NCI-H2196 (cell line): ENCODE results near the gene SIX6.
"Not testable (repeated sequence)": the region's sequence is repeated elsewhere in the genome, so short reads cannot be mapped to it uniquely, and the experiment has no call there.

Experiments
- DNase-seq: peaks from one replicate; lab custom pipeline; 2025; ENCODE audit not compliant: unreplicated experiment; lab: John Stamatoyannopoulos, UW

SIX6 gene

DNA sequence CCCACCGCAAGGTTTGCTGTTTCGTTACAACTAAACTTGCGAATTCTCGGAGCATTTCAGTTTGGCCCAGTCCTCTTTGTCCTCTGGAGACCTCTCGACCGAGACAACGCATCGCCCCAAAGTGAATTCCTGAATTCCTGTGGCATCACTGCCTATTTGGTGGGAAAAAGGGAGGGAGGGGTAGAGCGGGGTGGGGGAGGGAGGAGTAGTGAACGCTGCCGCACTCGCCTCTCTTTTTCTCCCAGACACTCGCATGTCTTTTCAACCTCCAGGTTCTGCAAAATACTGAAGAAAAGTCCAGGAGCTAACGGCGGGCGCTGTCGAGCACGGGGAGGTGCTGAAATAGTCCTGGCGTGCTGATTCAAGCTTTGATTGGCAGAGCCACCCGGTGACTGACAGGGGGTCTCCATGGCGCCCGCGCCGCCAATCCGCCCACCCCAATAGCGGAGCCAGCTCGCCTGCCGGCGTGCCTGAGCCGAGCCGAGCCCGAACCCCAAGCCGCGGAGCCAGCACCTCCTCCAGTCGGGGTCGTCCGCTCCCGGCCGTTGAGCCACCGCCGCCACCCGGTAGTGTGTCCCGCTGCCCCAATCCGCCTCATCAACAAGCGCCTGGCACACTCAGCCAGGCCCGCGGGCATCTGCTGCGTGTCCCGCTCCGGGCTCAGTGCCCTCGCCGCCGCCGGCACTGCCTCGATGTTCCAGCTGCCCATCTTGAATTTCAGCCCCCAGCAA, at the start of gene SIX6:
TSS of gene SIX6 (plus strand) at position 440 of the 731 bp plus-strand sequence. CDS start at position 693, 253 bp downstream.
- DNase-seq = no peak

- not testable (repeated sequence) for DNase-seq
These were observed 28.7 kb upstream of the SIX6 start for GRCh38 chr14:60480248-60480647.

DNA sequence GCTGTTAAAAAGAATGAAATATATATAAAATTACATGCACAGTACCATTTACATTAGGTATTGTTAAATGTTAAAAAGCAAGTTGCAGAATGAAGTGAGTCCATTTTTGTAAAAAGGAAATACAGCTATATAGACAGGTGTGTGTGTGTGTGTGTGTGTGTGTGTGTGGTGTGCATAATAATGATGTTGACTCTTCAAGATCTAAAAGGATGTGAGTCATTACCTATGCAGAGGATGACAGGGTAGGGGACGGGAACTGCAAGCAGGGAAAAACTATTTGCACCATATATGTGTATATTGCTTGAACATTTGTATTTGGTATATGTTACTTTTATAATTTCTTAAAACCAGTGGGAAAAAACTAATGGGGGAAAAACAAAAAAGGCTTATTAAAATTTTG, 26.2 kb upstream of the SIX6 start:
- no peak for DNase-seq

GRCh38 chr14:60485057-60485597, 23.8 kb upstream of the SIX6 start:
- DNase-seq = no peak

DNA sequence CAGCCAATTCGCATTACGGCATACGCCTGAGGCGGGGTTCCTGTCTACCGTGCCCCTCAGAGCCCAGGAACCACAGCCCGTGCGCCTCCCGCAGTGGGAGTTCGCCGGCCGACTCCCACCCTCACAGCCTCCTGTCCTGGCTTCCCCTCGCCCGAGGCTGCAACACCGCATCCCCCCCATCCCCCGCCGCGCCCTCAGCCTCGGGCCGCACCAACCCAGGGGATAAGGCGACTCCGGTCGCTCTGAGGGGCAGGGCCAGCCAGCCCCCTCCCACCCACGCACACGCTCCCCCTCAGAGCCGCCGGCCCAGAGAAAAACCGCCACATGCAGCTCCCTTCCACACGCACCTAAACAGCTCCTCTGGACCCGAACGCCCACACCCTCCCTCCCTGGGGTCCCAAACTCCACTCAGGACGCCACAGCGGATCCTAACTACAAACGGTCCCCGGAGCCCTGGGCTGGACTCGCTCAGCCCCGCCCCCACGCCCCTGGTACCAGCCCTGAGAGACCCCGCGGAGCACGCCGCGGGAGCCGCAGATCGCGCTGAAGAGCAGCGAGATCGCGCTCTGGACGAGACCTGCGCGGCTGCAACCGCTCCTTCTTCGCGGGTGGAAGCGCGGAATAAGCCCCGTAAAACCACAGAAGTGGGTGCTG, 23.2 kb upstream of the SIX6 start, which contains the start of gene C14orf39:
TSS of gene C14orf39 (minus strand) at position 466 of the 654 bp plus-strand sequence. CDS start 985 bp downstream, outside the sequence.
- DNase-seq = no peak

GRCh38 chr14:60487211-60487610, 21.7 kb upstream of the SIX6 start:
- no peak for DNase-seq

DNA sequence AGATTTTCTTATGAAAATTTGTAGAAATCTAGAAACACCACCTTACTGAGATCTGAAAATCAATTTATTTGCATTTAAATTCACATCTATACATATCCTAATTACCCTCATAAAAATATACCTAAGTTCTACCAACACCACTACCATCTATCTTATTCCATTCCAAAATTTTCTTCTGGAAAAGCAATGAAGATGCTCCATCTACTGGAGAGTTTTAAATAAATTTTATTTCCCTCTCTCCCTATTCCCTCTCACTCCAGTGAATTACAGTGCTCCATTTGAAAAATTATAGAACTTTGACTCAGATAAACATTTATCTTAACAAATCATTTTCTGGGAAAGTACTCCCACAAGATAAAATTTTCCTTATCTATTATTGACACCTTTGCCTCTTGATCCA, 20.8 kb upstream of the SIX6 start:
- no peak for DNase-seq

DNA sequence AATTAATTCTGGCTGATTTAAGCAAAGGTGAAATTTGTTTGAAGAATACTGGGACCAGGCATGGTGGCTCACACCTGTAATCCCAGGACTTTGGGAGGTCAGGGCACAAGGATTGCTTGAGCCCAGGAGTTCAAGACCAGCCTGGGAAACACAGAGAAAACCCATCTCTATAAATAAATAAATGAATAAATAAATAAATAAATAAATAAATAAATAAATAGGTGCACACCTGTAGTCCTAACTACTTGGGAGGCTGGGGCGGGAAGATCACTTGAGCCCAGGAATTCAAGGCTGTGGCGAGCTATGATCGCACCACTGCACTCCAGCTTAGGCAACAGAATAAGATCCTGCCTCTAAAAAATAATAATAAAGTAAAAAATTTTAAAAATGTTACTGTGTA, 18.7 kb upstream of the SIX6 start:
- no peak for DNase-seq

DNA sequence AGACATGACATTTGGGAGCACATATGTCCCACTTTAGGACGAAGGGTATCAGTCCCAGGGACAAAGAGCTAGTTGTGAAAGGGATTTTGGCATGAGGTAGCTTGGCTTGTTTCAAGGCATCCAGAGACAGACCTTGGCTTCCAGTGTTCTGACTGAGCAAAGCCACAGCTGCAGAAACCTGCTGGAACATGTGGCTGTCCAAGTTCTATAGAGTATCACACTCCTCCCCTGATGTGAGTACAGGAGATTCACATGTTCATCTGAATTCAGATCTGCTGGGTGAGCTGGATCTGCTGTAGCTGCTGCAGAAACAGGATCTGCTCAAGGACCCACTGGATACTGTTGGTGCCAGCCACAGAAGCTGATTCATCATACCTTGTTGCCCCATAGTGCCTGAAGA, 13.0 kb upstream of the SIX6 start:
- no peak for DNase-seq

GRCh38 chr14:60502541-60502940, 6.4 kb upstream of the SIX6 start:
- DNase-seq = no peak

- DNase-seq = no peak
These were observed 3.5 kb upstream of the SIX6 start for GRCh38 chr14:60505448-60505847.

DNA sequence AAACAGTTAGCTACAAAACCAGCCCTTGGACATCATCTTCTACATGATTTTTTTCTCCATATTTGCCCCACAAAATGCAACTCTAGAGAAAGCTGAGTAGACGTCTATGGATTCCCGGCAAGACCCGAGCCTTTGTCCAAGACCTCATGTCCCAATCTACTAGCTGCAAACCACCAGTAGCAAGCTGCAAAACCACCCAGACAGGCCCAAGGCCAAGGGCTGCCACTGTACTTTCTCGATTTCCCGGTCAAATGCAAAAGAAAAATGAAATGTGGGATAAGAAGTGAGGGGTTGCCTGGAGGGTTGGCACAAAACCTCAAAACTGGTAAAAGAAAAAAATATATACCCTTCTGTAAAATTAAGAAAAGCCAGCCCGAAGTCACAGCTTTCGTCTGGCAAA, 2.9 kb upstream of the SIX6 start:
- no peak for DNase-seq

DNA sequence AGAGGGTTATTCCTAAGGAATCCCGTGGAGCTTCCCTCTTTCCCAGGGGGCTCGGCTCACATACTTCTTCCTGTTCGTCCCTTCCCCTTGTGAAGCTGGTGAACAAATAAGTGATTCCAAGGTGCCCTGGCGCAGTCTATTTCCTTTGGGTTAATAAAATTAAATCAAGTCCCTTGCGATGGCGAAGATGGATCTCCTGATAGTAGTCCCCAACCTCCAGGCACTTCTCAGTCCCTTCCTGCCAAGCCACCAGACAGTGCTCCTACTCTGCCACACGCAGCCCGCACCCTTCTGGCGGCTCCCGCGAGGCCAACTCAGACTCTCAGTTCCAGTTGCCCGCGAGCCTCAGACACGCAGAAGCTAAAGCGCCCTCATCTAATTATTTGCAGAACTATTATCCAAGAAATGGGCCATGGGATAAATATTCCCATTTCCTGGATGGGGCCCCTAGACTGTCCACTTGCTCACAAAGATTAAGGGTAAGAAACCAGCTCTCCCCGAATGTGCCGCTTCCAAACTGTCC, 2.4 kb upstream of the SIX6 start:
- no peak for DNase-seq

- no peak for DNase-seq
These were observed 1.7 kb upstream of the SIX6 start for GRCh38 chr14:60506985-60507829.

- no peak for DNase-seq
These were observed 611 bp upstream of the SIX6 start for GRCh38 chr14:60508363-60508706.

- no peak for DNase-seq
These were observed 700 bp downstream of the SIX6 start for GRCh38 chr14:60509438-60510253.

GRCh38 chr14:60510254-60510950, 1.5 kb downstream of the SIX6 start:
- no peak for DNase-seq

DNA sequence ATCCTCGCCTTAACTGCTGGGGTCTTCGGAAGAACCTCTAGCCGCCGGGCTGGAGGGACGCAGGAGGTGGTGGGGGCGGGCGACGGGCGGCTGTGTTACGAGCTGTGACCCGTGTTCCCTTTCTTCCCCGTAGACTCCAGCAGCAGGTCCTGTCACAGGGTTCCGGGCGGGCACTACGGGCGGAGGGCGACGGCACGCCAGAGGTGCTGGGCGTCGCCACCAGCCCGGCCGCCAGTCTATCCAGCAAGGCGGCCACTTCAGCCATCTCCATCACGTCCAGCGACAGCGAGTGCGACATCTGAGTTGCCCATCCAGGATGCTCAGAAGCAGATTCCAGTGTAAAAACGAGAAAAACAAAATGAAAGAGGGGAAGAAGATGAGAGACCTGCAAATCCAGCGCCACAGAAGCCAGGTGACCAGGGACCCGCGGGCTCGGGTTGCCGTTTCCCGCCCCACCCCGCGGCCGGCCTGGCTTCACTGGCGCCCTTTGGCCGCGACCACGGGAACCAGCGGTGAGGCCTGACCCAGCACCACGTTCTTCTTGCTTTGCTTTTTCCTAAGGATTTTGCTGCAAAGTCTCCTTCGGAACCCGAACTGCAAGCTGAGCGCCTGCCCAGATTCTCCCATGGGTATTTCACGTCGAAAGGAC, 2.1 kb downstream of the SIX6 start:
- DNase-seq = no peak

DNA sequence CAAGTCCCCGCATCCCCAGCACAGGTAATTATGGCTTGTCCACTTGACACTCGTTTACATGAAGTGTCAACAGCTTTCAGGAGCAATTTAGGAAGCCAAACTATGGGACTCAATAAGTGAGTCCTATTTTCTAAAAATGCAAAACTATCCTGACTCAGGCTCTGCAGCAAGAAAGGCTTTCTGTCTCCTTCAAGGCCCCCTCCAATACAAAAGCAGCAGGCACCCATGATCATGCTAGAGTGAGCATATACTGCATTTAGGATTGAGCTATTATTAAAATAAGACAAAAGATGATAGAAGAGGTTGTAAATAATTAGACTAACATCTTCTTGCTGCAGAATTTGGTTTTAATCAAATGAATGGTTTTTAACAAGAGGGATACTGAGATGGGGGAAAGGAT, 3.2 kb downstream of the SIX6 start:
- no peak for DNase-seq
